Ovary (tissue), 3 donors: ENCODE results near the gene IL18R1.

ENCODE experiments used
- EP300 ChIP-seq: sonication (generic); formaldehyde crosslinking; IDR thresholded peaks from one replicate; pipeline ENCODE4 v1.6.1; 2017; ENCODE audit warnings: antibody characterized with exemption
- POLR2A ChIP-seq: fragments of 450-650 bp; IDR thresholded peaks from one replicate; pipeline ENCODE4 v1.6.1; 2017; ENCODE audit warnings: antibody characterized with exemption, mild to moderate bottlenecking, moderate library complexity
- TF ChIP-seq, protein P1 (sequence below), 3 donors: fragments of 450-650 bp in 2 of 3; fragments of 200-600 bp in 1 of 3; IDR thresholded peaks; one replicate each; pipeline versions ENCODE4 v1.5.1 to v1.8.0; 2016 to 2022; ENCODE audit warnings: antibody characterized with exemption in 3 of 3, mild to moderate bottlenecking in 1 of 3
- donor health status: DM: no; HTN: no; CAD: no.

DNA sequence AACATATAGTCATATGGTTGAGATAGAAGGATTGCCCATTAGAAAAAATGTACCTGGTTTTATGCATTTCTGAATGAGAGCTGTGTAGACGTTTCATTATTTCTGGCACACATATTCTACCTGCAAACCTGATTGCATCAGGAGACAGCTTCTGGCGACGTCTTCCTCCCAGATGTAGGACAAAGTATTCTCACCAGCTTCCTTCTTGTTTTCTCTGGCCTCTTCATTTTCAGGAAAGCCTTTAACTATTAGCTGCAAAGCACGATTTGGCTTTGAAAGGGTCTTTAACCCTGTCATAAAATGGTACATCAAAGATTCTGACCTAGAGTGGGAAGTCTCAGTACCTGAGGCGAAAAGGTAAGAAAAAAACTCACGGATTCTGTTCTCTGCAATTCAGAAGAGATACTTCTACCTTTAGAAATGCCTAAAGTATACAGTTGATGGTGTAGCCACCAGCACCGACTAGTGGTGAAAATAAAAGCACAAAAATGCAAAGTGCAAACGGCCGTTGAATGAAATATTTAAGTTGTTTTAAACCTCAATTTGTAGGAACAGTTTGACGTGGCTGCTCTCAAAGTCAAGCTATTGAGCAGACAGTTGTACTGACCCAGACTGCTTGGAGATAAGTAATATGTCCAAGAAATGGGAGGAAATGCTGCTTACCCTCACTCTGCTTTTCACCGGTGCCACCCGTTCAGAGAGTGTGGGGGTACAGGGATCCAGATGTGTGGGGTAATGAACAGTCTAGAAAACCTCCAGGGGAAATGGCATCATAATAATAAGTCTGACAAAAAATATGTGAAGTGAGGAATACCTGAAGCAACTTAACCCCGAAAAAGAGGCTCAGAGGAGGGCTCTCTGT, 87.6 kb downstream of the IL18R1 start:
- TF ChIP-seq, protein P1, sequence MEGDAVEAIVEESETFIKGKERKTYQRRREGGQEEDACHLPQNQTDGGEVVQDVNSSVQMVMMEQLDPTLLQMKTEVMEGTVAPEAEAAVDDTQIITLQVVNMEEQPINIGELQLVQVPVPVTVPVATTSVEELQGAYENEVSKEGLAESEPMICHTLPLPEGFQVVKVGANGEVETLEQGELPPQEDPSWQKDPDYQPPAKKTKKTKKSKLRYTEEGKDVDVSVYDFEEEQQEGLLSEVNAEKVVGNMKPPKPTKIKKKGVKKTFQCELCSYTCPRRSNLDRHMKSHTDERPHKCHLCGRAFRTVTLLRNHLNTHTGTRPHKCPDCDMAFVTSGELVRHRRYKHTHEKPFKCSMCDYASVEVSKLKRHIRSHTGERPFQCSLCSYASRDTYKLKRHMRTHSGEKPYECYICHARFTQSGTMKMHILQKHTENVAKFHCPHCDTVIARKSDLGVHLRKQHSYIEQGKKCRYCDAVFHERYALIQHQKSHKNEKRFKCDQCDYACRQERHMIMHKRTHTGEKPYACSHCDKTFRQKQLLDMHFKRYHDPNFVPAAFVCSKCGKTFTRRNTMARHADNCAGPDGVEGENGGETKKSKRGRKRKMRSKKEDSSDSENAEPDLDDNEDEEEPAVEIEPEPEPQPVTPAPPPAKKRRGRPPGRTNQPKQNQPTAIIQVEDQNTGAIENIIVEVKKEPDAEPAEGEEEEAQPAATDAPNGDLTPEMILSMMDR (IDR thresholded peaks at IDR 0.05), result peak in 1 of 3 donors; percentile 12
- no peak for TF ChIP-seq POLR2A
- no peak for TF ChIP-seq EP300
